ENCODE data around the gene S100A1.
A peak's percentile ranks its signal among the peaks of the same experiment; 100 is the strongest.
"Not testable (repeated sequence)": the region's sequence is repeated elsewhere in the genome, so short reads cannot be mapped to it uniquely, and the experiment has no call there.

S100A1 gene

GRCh38 chr1:153670257-153670858, 42.1 kb downstream of the S100A1 start:
- TF ChIP-seq SP1 (IDR thresholded peaks at IDR 0.05) (no peak), BHLHE40 (IDR thresholded peaks at IDR 0.05; ENCODE audit: borderline replicate concordance) (no peak), PKNOX1 (IDR thresholded peaks at IDR 0.05) (no peak)
- DNase-seq (ENCODE audit: extremely low spot score), result no peak
- ChIA-PET CTCF (no interaction called here), POLR2A (interaction anchor here (3.0 kb wide), 1 partner anchor 36 kb away, joined by 20 read pairs; the partner anchor contains the start of gene CHTOP)

GRCh38 chr1:153670859-153671627, 42.8 kb downstream of the S100A1 start, which contains the start of gene ILF2:
Gene ILF2 (minus strand): TSS chr1:153670993. CDS start chr1:153670922, 71 bp downstream.
- DNase-seq (ENCODE audit: extremely low spot score), result peak; percentile 99
- ChIA-PET CTCF (interaction anchor here (0.7 to 1.8 kb wide), 5 partner anchors 10 to 332 kb away, joined by 3 to 4 read pairs (median 4); no protein-coding TSS in a partner anchor), POLR2A (interaction anchor here (0.8 to 3.0 kb wide), 7 partner anchors 12 to 113 kb away, joined by 3 to 20 read pairs (median 3); partner anchors contain the start of genes CHTOP, INTS3 and S100A13)
- TF ChIP-seq PKNOX1 (IDR thresholded peaks at IDR 0.05) (peak; percentile 50; the same call in 1 of the 2 replicates), L3MBTL2 (conservative IDR thresholded peaks at IDR 0.05) (peak; percentile 90), ARNT (IDR thresholded peaks at IDR 0.05) (no peak; the same call in 1 of the 2 replicates), FOXM1 (IDR thresholded peaks at IDR 0.05; ENCODE audit: borderline replicate concordance) (peak; percentile 64; the same call in 1 of the 2 replicates), ZNF384 (IDR thresholded peaks at IDR 0.05) (peak; percentile 80), BHLHE40 (IDR thresholded peaks at IDR 0.05; ENCODE audit: borderline replicate concordance) (no peak), FOXA1 (IDR thresholded peaks at IDR 0.05) (no peak), TARDBP (IDR thresholded peaks at IDR 0.05) (peak; percentile 63; the same call in 1 of the 2 replicates), CTBP1 (IDR thresholded peaks at IDR 0.05; ENCODE audit: borderline replicate concordance) (peak; percentile 9; the same call in 1 of the 2 replicates), FOXK2 (IDR thresholded peaks at IDR 0.05) (no peak), LEF1 (IDR thresholded peaks at IDR 0.05; ENCODE audit: borderline replicate concordance) (no peak), ELF4 (IDR thresholded peaks at IDR 0.05) (peak; percentile 17; the same call in 1 of the 2 replicates), SP1 (IDR thresholded peaks at IDR 0.05) (no peak), SUZ12 (IDR thresholded peaks at IDR 0.05) (no peak), HDGF (IDR thresholded peaks at IDR 0.05; ENCODE audit: borderline replicate concordance) (no peak), NFRKB (IDR thresholded peaks at IDR 0.05) (peak; percentile 70)

GRCh38 chr1:153671628-153672353, 43.6 kb downstream of the S100A1 start:
- ChIA-PET POLR2A (interaction anchor here (0.7 to 3.0 kb wide), 14 partner anchors 12 to 323 kb away, joined by 3 to 20 read pairs (median 3); partner anchors contain the start of genes CHTOP, INTS3 and S100A13), CTCF (interaction anchor here (0.6 to 1.8 kb wide), 10 partner anchors 9 to 333 kb away, joined by 3 to 9 read pairs (median 4); no protein-coding TSS in a partner anchor)
- DNase-seq (ENCODE audit: extremely low spot score), result not testable (repeated sequence)
- peak; percentile 82 for TF ChIP-seq ZNF384 (IDR thresholded peaks at IDR 0.05)

- POLR2A ChIA-PET, result interaction anchor here (1.1 kb wide), 1 partner anchor 317 kb away, joined by 4 read pairs; the partner anchor contains the start of gene RPS27
- DNase-seq (ENCODE audit: extremely low spot score), result no peak
- CTCF ChIA-PET, result no interaction called here
- TF ChIP-seq ELF4 (IDR thresholded peaks at IDR 0.05), result no peak
- TF ChIP-seq SUZ12 (IDR thresholded peaks at IDR 0.05), result no peak
- no peak for TF ChIP-seq FOXK2 (IDR thresholded peaks at IDR 0.05)
- TF ChIP-seq HDGF (IDR thresholded peaks at IDR 0.05; ENCODE audit: borderline replicate concordance), result no peak
- no peak for TF ChIP-seq FOXA1 (IDR thresholded peaks at IDR 0.05)
- TF ChIP-seq ARNT (IDR thresholded peaks at IDR 0.05), result no peak
- no peak for TF ChIP-seq L3MBTL2 (conservative IDR thresholded peaks at IDR 0.05)
- TF ChIP-seq ZNF384 (IDR thresholded peaks at IDR 0.05), result no peak
- no peak for TF ChIP-seq NFRKB (IDR thresholded peaks at IDR 0.05)
- TF ChIP-seq FOXM1 (IDR thresholded peaks at IDR 0.05; ENCODE audit: borderline replicate concordance), result no peak
These were observed 45.3 kb downstream of the S100A1 start for GRCh38 chr1:153673511-153673910.

GRCh38 chr1:153677718-153678518, 49.7 kb downstream of the S100A1 start:
- POLR2A ChIA-PET, result interaction anchor here (0.8 to 1.2 kb wide), 3 partner anchors 50 to 312 kb away, joined by 3 to 7 read pairs (median 6); partner anchors contain the start of gene INTS3
- CTCF ChIA-PET, result interaction anchor here (0.9 to 1.9 kb wide), 6 partner anchors 51 to 325 kb away, joined by 3 to 12 read pairs (median 4); partner anchors contain the start of genes RAB13 and S100A13
- DNase-seq (ENCODE audit: extremely low spot score), result peak; percentile 77
- TF ChIP-seq FOXM1 (IDR thresholded peaks at IDR 0.05; ENCODE audit: borderline replicate concordance), result no peak
- TF ChIP-seq ELF4 (IDR thresholded peaks at IDR 0.05), result no peak
- TF ChIP-seq SP1 (IDR thresholded peaks at IDR 0.05), result no peak
- no peak for TF ChIP-seq CTBP1 (IDR thresholded peaks at IDR 0.05; ENCODE audit: borderline replicate concordance)
- no peak for TF ChIP-seq TARDBP (IDR thresholded peaks at IDR 0.05)
- no peak for TF ChIP-seq ARNT (IDR thresholded peaks at IDR 0.05)
- TF ChIP-seq NFRKB (IDR thresholded peaks at IDR 0.05), result no peak
- TF ChIP-seq FOXA1 (IDR thresholded peaks at IDR 0.05), result no peak

All from HEK293T (cell line).